HG02884 (cell line): ENCODE data around the gene SYNE2.
A peak's percentile ranks its signal among the peaks of the same experiment; 100 is the strongest.
"Not testable (repeated sequence)": the region's sequence is repeated elsewhere in the genome, so short reads cannot be mapped to it uniquely, and the experiment has no call there.

Source experiments
- ATAC-seq: cut with Tn5 transposase; IDR thresholded peaks from one replicate; pipeline ENCODE4 v1.9.1; 2021; ENCODE audit warnings: mild to moderate bottlenecking, moderate library complexity; ENCODE audit not compliant: unreplicated experiment

SYNE2 gene

DNA sequence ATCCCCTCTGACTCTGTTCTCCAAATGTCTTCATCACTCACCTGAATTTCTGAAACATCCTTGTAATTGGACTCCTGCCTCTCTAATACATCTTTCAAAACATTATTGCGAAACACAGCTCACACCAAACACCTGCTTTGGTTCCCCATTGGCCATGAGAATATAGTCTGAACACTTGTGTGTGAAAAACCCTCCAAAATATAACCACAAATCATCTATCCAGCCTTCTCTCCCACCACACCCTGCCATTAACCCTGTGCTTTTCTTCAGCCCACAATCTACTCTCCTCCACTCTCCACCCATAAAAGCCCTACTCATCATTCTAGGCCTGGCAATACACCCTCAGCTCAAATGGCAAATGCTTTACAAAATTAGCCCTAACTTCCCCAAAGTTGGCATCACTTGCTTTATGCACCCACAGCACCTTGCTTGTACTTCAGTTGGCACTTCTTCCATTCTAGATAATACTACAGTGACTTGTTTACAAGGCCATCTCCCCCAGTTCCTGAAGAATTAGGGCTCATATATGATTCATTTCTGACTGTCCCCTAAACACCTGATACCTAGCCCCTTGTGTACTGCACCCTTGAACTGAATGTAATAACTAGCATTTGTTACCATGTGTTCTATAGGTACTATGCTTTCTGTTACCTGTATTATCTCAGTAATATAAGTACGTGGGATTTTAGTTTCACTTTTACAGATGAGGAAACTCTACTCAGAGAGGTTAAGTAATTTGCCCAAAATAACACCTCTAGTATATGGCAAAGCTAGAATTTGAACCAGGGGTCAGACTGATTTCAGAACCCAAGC is 17.3 kb downstream of the SYNE2 start:
- ATAC-seq: peak; percentile 56

DNA sequence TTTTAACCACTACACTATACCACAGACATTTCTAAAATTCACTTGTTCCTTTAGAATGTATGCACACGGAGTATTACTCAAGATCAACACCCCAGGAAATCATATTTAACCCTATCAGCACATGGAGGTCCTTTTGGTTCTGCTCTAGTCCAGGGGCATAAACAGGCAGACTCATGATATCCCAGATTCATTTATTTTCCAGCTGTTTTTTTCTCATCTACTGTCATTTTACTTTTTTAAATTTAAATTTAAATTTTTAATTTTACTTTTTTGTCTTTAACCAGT is 17.9 kb downstream of the SYNE2 start:
- not testable (repeated sequence) for ATAC-seq

DNA sequence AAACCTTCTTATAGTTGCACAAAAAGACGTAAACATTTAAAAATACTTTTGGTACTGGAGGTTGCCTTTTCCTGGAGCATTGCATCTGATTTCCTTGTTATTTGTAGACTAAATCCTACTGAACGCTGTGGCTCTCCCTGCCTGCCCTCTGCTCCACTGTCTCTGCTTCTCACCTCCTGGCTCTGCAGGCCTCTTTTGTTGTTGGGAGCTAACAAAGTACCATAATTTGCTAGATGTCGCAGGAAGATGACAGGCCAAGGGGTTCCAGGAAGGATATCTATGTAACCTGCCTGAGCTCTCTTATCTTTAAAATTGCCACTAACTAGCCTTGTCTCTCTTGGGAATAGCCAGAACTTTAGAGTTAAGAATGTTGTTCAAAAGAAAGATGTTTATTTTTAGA is 21.4 kb downstream of the SYNE2 start:
- ATAC-seq: no peak

GRCh38 chr14:63875311-63875710 is 22.5 kb downstream of the SYNE2 start:
- ATAC-seq: no peak

DNA sequence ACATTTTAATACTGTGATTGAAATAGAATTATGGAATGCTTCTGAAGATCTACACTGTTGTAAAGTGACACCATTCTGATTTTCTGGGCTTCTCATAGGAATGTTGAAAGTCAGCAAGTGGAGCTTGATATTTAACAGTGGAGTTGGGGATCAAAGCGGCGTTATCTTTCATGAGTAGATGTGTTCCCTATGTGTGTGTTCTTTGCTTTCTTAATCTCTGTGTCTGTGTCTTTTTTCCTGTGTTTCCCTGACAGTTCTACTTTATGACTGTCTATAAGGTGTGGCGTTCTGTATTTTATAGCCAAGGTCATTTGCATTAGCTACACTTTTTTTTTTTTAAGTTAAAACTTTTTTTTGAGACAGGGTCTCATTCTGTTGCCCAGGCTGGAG is 24.7 kb downstream of the SYNE2 start:
- ATAC-seq: no peak

- no peak for ATAC-seq
These were observed 25.2 kb downstream of the SYNE2 start for GRCh38 chr14:63878052-63878451.

GRCh38 chr14:63878792-63879191 is 26.0 kb downstream of the SYNE2 start:
- ATAC-seq: no peak

DNA sequence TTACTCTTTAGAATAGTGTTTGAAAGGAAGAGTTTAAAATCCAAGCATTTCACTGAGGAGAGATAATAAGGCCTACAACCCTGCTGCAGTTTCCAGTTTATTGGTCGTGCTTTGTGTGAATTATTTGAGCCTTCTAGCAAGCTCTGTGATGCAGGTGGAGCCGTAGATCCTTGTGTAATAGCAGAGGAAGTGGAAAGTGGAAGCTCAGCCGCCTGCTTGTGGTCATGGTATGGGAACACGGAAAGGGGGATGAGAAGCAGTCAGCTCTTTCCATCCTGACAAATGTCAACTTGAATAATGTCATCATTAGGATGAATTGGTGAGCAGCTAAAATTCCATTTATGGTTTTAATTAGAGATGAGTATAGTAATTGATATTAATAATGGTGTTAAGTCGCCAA is 29.1 kb downstream of the SYNE2 start:
- no peak for ATAC-seq

DNA sequence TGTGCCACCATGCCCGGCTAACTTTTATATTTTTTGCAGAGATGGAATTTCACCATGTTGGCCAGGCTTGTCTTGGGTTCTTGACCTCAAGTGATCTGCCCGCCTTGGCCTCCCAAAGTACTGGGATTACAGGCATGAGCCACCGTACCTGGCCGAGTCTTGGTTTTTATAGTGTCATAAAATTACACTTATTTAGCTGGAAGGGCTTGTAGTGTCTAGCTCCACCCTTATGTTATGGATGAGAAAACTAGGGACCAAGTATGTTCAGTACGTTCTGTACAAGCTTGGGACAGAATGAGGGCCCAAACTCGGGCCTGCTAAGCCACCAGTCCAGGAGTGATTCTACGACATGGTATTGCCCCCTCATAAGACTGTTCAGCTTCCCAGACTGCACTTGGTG is 35.1 kb downstream of the SYNE2 start:
- ATAC-seq: no peak

GRCh38 chr14:63890553-63890952 is 37.7 kb downstream of the SYNE2 start:
- ATAC-seq: no peak

DNA sequence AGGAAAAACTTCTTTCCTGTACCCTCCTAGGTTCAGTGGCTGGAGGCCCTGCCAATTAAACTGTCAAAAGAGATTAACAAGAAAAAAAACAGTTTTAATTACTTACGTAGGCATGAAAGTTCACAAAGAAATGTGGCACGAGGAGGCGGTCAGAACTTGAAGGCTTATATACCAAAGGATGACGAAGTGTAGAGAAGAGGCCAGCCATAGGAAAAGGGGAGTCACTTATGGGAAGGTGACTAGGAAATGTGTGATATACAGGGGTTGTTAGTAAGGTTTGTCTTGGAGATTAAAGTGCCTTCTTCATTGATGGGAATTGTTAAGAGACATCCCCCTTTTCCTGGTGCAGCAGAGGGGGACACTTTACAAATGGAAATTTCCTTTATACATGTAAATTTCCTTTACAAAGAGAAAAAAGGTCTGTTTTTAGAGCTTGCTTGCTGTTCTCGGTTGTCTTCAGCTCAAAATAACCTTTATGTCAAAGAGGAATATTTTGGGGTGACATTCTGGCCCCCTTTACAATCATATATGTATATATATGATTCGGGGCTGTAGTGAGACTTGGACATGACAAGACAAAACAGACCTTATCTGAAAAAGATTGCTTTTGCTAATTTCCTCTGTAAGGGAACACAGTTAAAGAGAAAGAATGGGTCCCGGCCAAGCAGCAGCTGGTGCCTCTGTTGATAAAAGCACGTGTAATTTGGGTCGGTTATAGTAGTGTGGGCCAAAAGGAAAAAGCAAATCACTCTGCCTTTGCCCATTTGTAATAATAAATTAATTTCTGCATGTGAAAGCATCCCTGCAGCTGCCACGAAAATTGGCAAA is 38.6 kb downstream of the SYNE2 start:
- ATAC-seq: no peak

GRCh38 chr14:63892265-63892664 is 39.5 kb downstream of the SYNE2 start:
- ATAC-seq: no peak

DNA sequence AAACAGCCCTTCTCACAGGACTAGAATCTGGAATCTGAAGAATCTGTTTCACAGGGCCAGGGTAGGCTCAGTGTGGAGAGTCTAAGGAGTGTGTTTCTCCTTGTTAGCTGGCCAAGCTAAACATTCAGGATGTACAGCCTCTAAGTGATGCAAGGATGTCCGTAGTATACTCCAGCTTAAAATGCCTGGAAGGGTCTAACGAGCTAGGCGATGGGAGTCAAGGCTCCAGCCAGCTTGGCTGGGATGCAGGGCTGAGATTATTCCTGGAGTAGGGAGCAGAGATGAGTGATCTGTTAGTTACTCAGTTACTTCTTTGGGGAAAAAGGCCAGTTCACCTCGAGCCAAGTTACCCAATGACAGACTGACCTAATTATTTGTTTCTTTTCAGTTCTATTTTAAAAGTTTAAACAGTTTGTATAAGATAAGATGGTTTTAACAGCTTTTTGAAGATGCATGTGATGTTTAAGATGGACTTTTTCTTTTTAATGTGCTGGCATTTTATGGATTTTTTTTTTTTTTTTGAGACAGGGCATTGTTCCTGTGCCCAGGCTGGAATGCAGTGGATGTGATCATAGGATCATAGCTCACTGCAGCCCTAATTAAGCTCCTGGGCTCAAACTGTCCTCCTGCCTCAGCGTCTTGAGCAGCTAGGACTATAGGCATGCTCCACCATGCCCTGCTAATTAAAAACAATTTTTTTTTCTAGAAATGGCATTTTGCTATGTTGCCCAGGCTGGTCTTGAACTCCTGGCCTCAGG is 41.1 kb downstream of the SYNE2 start:
- ATAC-seq: no peak

GRCh38 chr14:63895510-63895909 is 42.7 kb downstream of the SYNE2 start:
- no peak for ATAC-seq

- ATAC-seq: no peak
These were observed 43.5 kb downstream of the SYNE2 start for GRCh38 chr14:63896278-63896720.

DNA sequence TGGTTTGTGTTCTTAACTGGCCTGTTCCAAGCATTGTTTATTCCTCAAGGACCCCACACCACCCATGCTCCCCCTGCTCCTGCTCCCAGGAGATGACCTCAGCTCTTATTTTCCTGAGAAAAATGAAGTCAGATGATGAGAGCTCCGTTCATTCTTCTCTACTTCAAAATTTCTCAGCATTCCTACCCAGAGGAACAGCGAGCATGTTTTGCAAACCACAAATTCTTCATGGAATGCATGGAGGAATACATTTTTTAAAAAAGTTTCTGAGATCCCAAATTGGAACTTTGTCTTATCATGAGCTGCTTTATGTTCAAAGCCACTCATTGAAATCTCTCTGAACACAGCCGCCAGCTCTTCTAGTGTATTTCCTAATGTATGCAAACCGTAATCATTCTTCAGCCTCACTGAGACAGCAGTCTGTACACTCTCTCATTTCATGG is 44.9 kb downstream of the SYNE2 start:
- ATAC-seq: no peak

- no peak for ATAC-seq
These were observed 47.1 kb downstream of the SYNE2 start for GRCh38 chr14:63899953-63900352.

DNA sequence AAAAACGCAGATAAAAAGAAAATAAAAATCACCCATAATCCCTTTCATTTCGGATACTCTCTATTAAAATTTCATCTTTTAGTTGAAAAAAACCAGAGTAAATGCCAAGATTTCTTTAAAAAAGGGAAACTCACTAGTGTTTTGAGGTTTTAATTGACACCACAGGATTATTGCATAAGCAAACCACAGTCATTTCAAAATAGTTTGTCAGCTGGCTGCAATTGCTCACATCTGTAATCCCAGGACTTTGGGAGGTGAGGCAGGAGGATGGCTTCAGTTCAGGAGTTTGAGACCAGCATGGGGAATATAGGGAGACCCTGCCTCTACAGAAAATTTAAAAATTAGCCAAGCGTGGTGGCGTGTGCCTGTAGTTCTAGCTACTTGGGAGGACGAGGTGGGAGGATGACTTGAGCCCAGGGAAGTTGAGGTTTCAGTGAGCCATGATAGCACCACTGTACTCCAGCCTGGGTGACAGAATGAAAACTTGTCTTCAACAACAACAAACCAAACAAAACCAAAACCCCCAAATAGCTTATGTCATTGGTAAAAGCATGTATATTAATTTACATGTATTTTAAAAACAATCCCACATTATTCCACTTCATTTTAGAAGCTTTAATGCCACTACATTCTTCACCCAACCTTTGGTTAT is 48.8 kb downstream of the SYNE2 start:
- ATAC-seq: no peak

GRCh38 chr14:63902375-63902976 is 49.7 kb downstream of the SYNE2 start:
- no peak for ATAC-seq

GRCh38 chr14:63904724-63905123 is 51.9 kb downstream of the SYNE2 start:
- ATAC-seq: no peak

GRCh38 chr14:63905370-63905769 is 52.6 kb downstream of the SYNE2 start:
- no peak for ATAC-seq
